Peyer's patch (tissue), 4 donors: ENCODE data around the gene ZNF221.

Experiments used
- POLR2A ChIP-seq, 2 donors: fragments of 450-650 bp; IDR thresholded peaks; one replicate each; pipeline ENCODE4 v1.5.1; 2017; ENCODE audit warnings: antibody characterized with exemption in 2 of 2, mild to moderate bottlenecking in 2 of 2, moderate library complexity in 2 of 2
- TF ChIP-seq, protein P1 (sequence below), 6 experiments: fragments of 450-650 bp in 4 of 6; fragments of 200-600 bp in 2 of 6; sonication (generic) in 1 of 6; IDR thresholded peaks; one replicate each; pipeline ENCODE4 v1.5.1; 2017 to 2019; ENCODE audit warnings: antibody characterized with exemption in 6 of 6, mild to moderate bottlenecking in 3 of 6, moderate library complexity in 1 of 6

DNA sequence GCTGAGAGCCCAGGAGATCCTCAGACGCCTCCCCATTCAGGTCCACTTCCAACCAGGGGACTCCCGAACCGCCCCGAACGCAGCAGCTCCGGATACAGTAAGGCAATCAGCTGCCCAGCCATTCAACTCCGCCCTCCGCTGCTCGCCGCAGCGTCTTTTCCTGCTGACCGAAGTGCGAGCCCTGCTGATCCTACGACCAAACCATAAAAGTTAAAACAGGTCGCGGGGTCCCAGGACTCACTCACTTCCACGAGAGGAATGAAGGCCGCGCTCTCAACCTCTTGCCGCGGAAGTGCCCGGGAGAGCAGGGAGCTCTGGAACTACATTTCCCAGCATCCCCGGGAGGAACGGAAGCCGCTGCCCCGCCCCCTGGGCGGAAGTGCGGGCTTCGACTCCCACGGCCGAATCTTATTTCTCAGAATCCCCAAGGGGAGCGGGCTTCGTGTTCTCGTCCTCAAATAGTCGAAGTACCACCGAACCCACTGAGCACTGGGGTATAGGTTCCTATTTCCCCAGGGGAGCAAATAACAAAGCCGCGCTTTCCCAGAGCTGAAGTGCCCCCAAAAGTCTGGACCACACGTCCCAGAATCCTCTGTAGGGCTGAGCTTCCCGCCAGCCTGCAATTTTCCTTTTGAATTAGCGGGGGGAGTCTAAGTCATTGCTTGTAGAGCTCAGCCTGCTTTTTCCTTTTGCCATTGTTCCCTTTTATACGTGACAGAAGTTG, 15.9 kb upstream of the ZNF221 start, which contains the start of gene ZNF45:
- TF ChIP-seq, protein P1, sequence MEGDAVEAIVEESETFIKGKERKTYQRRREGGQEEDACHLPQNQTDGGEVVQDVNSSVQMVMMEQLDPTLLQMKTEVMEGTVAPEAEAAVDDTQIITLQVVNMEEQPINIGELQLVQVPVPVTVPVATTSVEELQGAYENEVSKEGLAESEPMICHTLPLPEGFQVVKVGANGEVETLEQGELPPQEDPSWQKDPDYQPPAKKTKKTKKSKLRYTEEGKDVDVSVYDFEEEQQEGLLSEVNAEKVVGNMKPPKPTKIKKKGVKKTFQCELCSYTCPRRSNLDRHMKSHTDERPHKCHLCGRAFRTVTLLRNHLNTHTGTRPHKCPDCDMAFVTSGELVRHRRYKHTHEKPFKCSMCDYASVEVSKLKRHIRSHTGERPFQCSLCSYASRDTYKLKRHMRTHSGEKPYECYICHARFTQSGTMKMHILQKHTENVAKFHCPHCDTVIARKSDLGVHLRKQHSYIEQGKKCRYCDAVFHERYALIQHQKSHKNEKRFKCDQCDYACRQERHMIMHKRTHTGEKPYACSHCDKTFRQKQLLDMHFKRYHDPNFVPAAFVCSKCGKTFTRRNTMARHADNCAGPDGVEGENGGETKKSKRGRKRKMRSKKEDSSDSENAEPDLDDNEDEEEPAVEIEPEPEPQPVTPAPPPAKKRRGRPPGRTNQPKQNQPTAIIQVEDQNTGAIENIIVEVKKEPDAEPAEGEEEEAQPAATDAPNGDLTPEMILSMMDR (IDR thresholded peaks at IDR 0.05), result no peak
- TF ChIP-seq POLR2A (IDR thresholded peaks at IDR 0.05), result no peak
